GM18498 (cell line): Measurements from ENCODE around the gene ZNF541.

Source experiments
- ATAC-seq: cut with Tn5 transposase; IDR thresholded peaks from one replicate; pipeline ENCODE4 v1.9.1; 2021; ENCODE audit warnings: mild to moderate bottlenecking, moderate library complexity; ENCODE audit not compliant: unreplicated experiment

ZNF541 gene

GRCh38 chr19:47573071-47574026 is at the start of gene ZNF541:
TSS of gene ZNF541 (minus strand) at chr19:47573148. CDS start at chr19:47555856, 17,292 bp downstream.
- ATAC-seq: no peak

GRCh38 chr19:47619763-47620162 is 46.8 kb upstream of the ZNF541 start:
- ATAC-seq: no peak

- no peak for ATAC-seq
Measured at GRCh38 chr19:47618771-47619170, 45.8 kb upstream of the ZNF541 start.

- ATAC-seq: no peak
Measured at GRCh38 chr19:47615714-47616113, 42.8 kb upstream of the ZNF541 start.

- no peak for ATAC-seq
Measured at GRCh38 chr19:47615230-47615629, 42.3 kb upstream of the ZNF541 start.

- ATAC-seq: no peak
Measured at GRCh38 chr19:47614559-47614958, 41.6 kb upstream of the ZNF541 start.

GRCh38 chr19:47614021-47614295 is 41.0 kb upstream of the ZNF541 start:
- no peak for ATAC-seq

GRCh38 chr19:47613165-47614020 is 40.4 kb upstream of the ZNF541 start:
- no peak for ATAC-seq

GRCh38 chr19:47610902-47611301 is 38.0 kb upstream of the ZNF541 start:
- ATAC-seq: no peak

- no peak for ATAC-seq
Measured at GRCh38 chr19:47609906-47610894, 37.3 kb upstream of the ZNF541 start.

GRCh38 chr19:47608969-47609905 is 36.3 kb upstream of the ZNF541 start, which contains the start of gene BICRA:
TSS of gene BICRA (plus strand) at chr19:47609134. CDS start at chr19:47673575, 64,441 bp downstream.
- ATAC-seq: peak; percentile 56

- peak; percentile 84 for ATAC-seq
Measured at GRCh38 chr19:47608074-47608918, 35.3 kb upstream of the ZNF541 start.

- ATAC-seq: no peak
Measured at GRCh38 chr19:47607564-47608073, 34.7 kb upstream of the ZNF541 start.

GRCh38 chr19:47603706-47604565 is 31.0 kb upstream of the ZNF541 start:
- no peak for ATAC-seq

- ATAC-seq: no peak
Measured at GRCh38 chr19:47601180-47601904, 28.4 kb upstream of the ZNF541 start.

- peak; percentile 97 for ATAC-seq
Measured at GRCh38 chr19:47600246-47601179, 27.6 kb upstream of the ZNF541 start.
